Liver (tissue), 9 donors: ENCODE results near the gene B3GNT2. TPM values are rescaled to one million over a fixed set of nuclear protein-coding genes. Genes with fewer than 3 reads are reported as not detected.

Source experiments
- DNase-seq: peaks from one replicate; pipeline ENCODE4 v3.0.0-alpha.2; 2017; ENCODE audit warnings: low spot score
- H3K27ac ChIP-seq, 2 donors: one replicate each; pipeline ENCODE4 v1.7.0; 2013; ENCODE audit warnings: inconsistent platforms in 2 of 2, low read length in 2 of 2, control low read depth in 1 of 2, low read depth in 1 of 2, mild to moderate bottlenecking in 1 of 2
- H3K27me3 ChIP-seq, 4 donors: one replicate each; pipeline versions ENCODE4 v1.6.1 to v1.7.0; 2013; ENCODE audit warnings: low read length in 3 of 4, inconsistent platforms in 1 of 4, mild to moderate bottlenecking in 1 of 4, moderate library complexity in 1 of 4; ENCODE audit not compliant: control insufficient read depth in 4 of 4, insufficient read depth in 4 of 4
- H3K36me3 ChIP-seq, 4 donors: one replicate each; pipeline versions ENCODE4 v1.6.1 to v1.7.0; 2013; ENCODE audit warnings: low read length in 3 of 4, mild to moderate bottlenecking in 3 of 4, low read depth in 1 of 4, moderate library complexity in 1 of 4; ENCODE audit not compliant: control insufficient read depth in 4 of 4, insufficient read depth in 3 of 4
- H3K4me1 ChIP-seq, 4 donors: one replicate each; pipeline versions ENCODE4 v1.6.1 to v1.7.0; 2013; ENCODE audit warnings: low read length in 3 of 4, mild to moderate bottlenecking in 3 of 4, moderate library complexity in 1 of 4; ENCODE audit not compliant: control insufficient read depth in 4 of 4, insufficient read depth in 4 of 4
- H3K4me3 ChIP-seq, 3 donors: one replicate each; pipeline versions ENCODE4 v1.6.1 to v1.7.0; 2013; ENCODE audit warnings: low read length in 3 of 3, control low read depth in 1 of 3, low read depth in 1 of 3, mild to moderate bottlenecking in 1 of 3
- H3K9ac ChIP-seq, 2 donors: one replicate each; pipeline ENCODE4 v1.7.0; 2013; ENCODE audit warnings: low read length in 2 of 2, mild to moderate bottlenecking in 2 of 2, moderate library complexity in 2 of 2, control low read depth in 1 of 2, low read depth in 1 of 2
- H3K9me3 ChIP-seq, 4 donors: one replicate each; pipeline versions ENCODE4 v1.6.1 to v1.7.0; 2013; ENCODE audit warnings: low read length in 3 of 4; ENCODE audit not compliant: control insufficient read depth in 4 of 4
- ATF3 ChIP-seq: IDR thresholded peaks from 2 replicates; pipeline ENCODE4 v1.6.1; 2016; ENCODE audit warnings: antibody characterized with exemption
- CTCF ChIP-seq: fragments of 150-350 bp; IDR thresholded peaks from 2 replicates; pipeline ENCODE4 v1.5.1; 2017; ENCODE audit warnings: improper control_type of control experiment, low read depth, low read length; ENCODE audit not compliant: missing input control
- FOXA2 ChIP-seq: IDR thresholded peaks from 2 replicates; pipeline ENCODE4 v1.6.1; 2016; ENCODE audit warnings: antibody characterized with exemption
- HNF4A ChIP-seq, 2 donors: conservative IDR thresholded peaks; 2 replicates each; pipeline ENCODE4 v1.6.1; 2016; ENCODE audit warnings: antibody characterized with exemption in 2 of 2, mild to moderate bottlenecking in 2 of 2
- HNF4G ChIP-seq: IDR thresholded peaks from 2 replicates; pipeline ENCODE4 v1.6.1; 2016; ENCODE audit warnings: antibody characterized with exemption
- NR2F2 ChIP-seq: IDR thresholded peaks from 2 replicates; pipeline ENCODE4 v1.6.1; 2016; ENCODE audit warnings: antibody characterized with exemption
- RAD21 ChIP-seq, 2 donors: IDR thresholded peaks; 2 replicates each; pipeline ENCODE4 v1.6.1; 2016; ENCODE audit warnings: antibody characterized with exemption in 2 of 2, mild to moderate bottlenecking in 2 of 2
- REST ChIP-seq: IDR thresholded peaks from 2 replicates; pipeline ENCODE4 v1.6.1; 2016; ENCODE audit warnings: antibody characterized with exemption, mild to moderate bottlenecking
- RXRA ChIP-seq, 2 donors: IDR thresholded peaks; 2 replicates each; pipeline ENCODE4 v1.6.1; 2017 to 2018; ENCODE audit warnings: antibody characterized with exemption in 2 of 2, mild to moderate bottlenecking in 1 of 2
- TAF1 ChIP-seq: conservative IDR thresholded peaks from 2 replicates; pipeline ENCODE4 v1.6.1; 2016; ENCODE audit warnings: antibody characterized with exemption, mild to moderate bottlenecking
- ZBTB33 ChIP-seq: IDR thresholded peaks from 2 replicates; pipeline ENCODE4 v1.6.1; 2016; ENCODE audit warnings: antibody characterized with exemption
- WGBS: extraction: QIAGEN DNeasy Blood & Tissue Kit; methylation state at CpG from one replicate; pipeline ENCODE4 v1.1.7; 2013; 5-methylcytosine and 5-hydroxymethylcytosine counted together
- polyA plus RNA-seq, 2 donors: library from polyadenylated mRNA; stranded (reverse) in 1 of 2; unstranded in 1 of 2; fragments of 200-250 nt in 1 of 2; fragments of >200 nt in 1 of 2; fragmentation: Nextera tagmentation in 1 of 2; extraction: Ambion mirVana in 1 of 2; gene quantifications; one replicate each; pipeline versions ENCODE4 v1.2.1 to v1.2.3, GENCODE V29; 2013 to 2015
- total RNA-seq, 2 donors: library from RNA; depleted of rRNA; stranded (reverse); fragments of >200 nt; gene quantifications; one replicate each; pipeline ENCODE4 v1.2.3, GENCODE V29; 2014
- donor health status: healthy.
- donor health status: healthy.
- donor health status: healthy.
- donor health status: healthy.
- donor health status: healthy.

B3GNT2 gene
- total and polyA plus RNA-seq, 4 donors, result 6.4 to 20.2 (median 14.2) TPM

GRCh38 chr2:62202019-62202722, 6.3 kb downstream of the B3GNT2 start:
- Histone ChIP-seq H3K9me3 (no peaks in the 10 kb centered on the region), H3K9ac (no peak overlapping the region), H3K27me3 (no peaks in the 10 kb centered on the region), H3K36me3 (no peaks in the 10 kb centered on the region), H3K4me3 (no peak overlapping the region), H3K4me1 (peaks cover 4 to 51% (median 33%) of the 10 kb centered on the region in 4 donors), H3K27ac (no peak overlapping the region)
- DNase-seq, result no peak
- WGBS, result 93% methylated on average over 9 of the region's 9 CpGs
- TF ChIP-seq CTCF (no peak), FOXA2 (no peak), ATF3 (no peak), HNF4G (no peak), NR2F2 (no peak), TAF1 (no peak), RXRA (IDR thresholded peaks at IDR 0.05) (no peak), HNF4A (conservative IDR thresholded peaks at IDR 0.05) (no peak), RAD21 (IDR thresholded peaks at IDR 0.05) (no peak), ZBTB33 (no peak), REST (no peak)

GRCh38 chr2:62202729-62203128, 6.8 kb downstream of the B3GNT2 start:
- no peak for TF ChIP-seq NR2F2
- 77% methylated on average over 1 of the region's 1 CpG for WGBS
- no peak for DNase-seq

More at GRCh38 chr2:62202729-62203128, 6.8 kb downstream of the B3GNT2 start:
- no peak overlapping the region for H3K4me3 ChIP-seq
- no peaks in the 10 kb centered on the region for H3K9me3 ChIP-seq
- H3K4me1 ChIP-seq, result peaks cover 4 to 48% (median 32%) of the 10 kb centered on the region in 4 donors
- H3K9ac ChIP-seq, result no peak overlapping the region
- H3K36me3 ChIP-seq, result no peaks in the 10 kb centered on the region
- no peaks in the 10 kb centered on the region for H3K27me3 ChIP-seq
- no peak overlapping the region for H3K27ac ChIP-seq
